CD4-positive, alpha-beta T cell treated with Interleukin-17A for 4 hours (primary cell): ENCODE data around the gene GLA.

Source experiments
- DNase-seq: peaks from one replicate; pipeline ENCODE4 v3.0.0-alpha.2; 2020; ENCODE audit warnings: mixed read lengths

The GLA gene

DNA sequence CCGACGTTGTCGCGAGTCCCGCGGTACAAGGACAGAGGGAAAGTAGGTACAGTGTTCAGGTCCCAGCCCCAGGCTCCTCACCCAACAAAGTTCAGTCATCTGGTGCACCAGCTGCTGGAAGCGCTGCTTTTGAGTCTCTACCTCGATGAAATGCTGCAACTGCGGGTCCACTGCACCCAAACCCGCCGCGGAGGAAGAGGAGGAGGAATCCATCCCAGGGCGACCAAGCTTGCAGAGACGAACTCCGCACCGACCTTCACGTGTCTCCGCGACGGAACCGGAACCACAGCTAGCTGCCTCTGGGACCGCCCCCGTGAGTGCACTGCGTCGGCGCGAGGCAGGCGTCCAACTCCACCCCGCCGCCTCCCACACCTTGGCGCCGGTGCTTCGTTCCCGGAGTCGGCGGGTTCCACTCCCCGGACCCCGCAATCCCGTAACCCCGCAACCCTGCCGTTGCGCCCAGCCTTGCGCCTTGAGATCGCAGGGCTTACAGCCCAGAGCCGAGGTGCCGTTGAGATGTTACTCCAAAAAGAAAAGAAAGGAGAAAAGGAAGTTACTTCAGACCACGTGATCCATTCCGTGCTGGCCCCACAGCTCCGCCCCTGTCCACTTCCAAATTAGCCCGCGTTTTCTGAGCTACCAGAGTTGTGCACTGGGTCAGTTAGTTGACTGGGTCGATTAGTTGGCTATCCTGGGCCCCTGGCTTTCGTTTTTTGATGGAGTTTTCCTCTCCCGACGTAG lies 59.1 kb downstream of the GLA start, which contains the start of gene TIMM8A:
TIMM8A (minus strand) TSS at position 291 of the 741 bp plus-strand sequence; CDS start at position 213, 78 bp downstream.
- DNase-seq = peak; percentile 80

- DNase-seq = no peak
These were observed 59.8 kb downstream of the GLA start for GRCh38 chrX:101347859-101348451.
